D721Med (cell line): ENCODE measurements around the gene DMAC2.
"Not testable (repeated sequence)": the region's sequence is repeated elsewhere in the genome, so short reads cannot be mapped to it uniquely, and the experiment has no call there.

ENCODE experiments used
- DNase-seq: peaks from one replicate; pipeline ENCODE4 v3.0.0; 2011; ENCODE audit warnings: low spot score; ENCODE audit not compliant: insufficient read length
- FAIRE-seq: peaks from 2 replicates; lab custom pipeline; 2011; peaks lifted over from hg19 to GRCh38; lab: Jason Lieb, UNC
- CTCF ChIP-seq: IDR thresholded peaks from 2 replicates; pipeline ENCODE4 v1.5.1; 2012; ENCODE audit warnings: mild to moderate bottlenecking, control low read depth; ENCODE audit not compliant: insufficient read depth; ENCODE audit errors: missing control alignments

Gene DMAC2

GRCh38 chr19:41439441-41440222 lies at the start of gene DMAC2:
Gene DMAC2 (minus strand): TSS chr19:41439912. CDS start chr19:41439899, 13 bp downstream.
- DNase-seq = peak; percentile 97
- FAIRE-seq = peak; percentile 95
- TF ChIP-seq CTCF = peak; percentile 76

GRCh38 chr19:41486953-41487352 lies 47.2 kb upstream of the DMAC2 start:
- not testable (repeated sequence) for FAIRE-seq, DNase-seq

GRCh38 chr19:41484822-41485221 lies 45.1 kb upstream of the DMAC2 start:
- TF ChIP-seq CTCF = no peak
- FAIRE-seq (no peak), DNase-seq (no peak)

- no peak for DNase-seq
- no peak for TF ChIP-seq CTCF
- no peak for FAIRE-seq
Observed at GRCh38 chr19:41480336-41480735, 40.6 kb upstream of the DMAC2 start.

- FAIRE-seq (no peak), DNase-seq (no peak)
- no peak for TF ChIP-seq CTCF
Observed at GRCh38 chr19:41479757-41480191, 40.1 kb upstream of the DMAC2 start.

GRCh38 chr19:41478875-41479756 lies 39.4 kb upstream of the DMAC2 start:
- DNase-seq (no peak), FAIRE-seq (no peak)

More at GRCh38 chr19:41478875-41479756, 39.4 kb upstream of the DMAC2 start:
- TF ChIP-seq CTCF = no peak
